GM08714 (cell line): Measurements from ENCODE around the gene MKX.

ENCODE experiments used
- H3K4me3 ChIP-seq: fragments of 200-500 bp; sonication (Bioruptor generic); 2 replicates; pipeline ENCODE4 v1.5.1; 2014; ENCODE audit warnings: mild to moderate bottlenecking, low read length, inconsistent platforms
- ZNF274 ChIP-seq: IDR thresholded peaks from 2 replicates; pipeline ENCODE4 v1.6.1; 2012; ENCODE audit warnings: mild to moderate bottlenecking, low read depth, low read length

MKX gene

DNA sequence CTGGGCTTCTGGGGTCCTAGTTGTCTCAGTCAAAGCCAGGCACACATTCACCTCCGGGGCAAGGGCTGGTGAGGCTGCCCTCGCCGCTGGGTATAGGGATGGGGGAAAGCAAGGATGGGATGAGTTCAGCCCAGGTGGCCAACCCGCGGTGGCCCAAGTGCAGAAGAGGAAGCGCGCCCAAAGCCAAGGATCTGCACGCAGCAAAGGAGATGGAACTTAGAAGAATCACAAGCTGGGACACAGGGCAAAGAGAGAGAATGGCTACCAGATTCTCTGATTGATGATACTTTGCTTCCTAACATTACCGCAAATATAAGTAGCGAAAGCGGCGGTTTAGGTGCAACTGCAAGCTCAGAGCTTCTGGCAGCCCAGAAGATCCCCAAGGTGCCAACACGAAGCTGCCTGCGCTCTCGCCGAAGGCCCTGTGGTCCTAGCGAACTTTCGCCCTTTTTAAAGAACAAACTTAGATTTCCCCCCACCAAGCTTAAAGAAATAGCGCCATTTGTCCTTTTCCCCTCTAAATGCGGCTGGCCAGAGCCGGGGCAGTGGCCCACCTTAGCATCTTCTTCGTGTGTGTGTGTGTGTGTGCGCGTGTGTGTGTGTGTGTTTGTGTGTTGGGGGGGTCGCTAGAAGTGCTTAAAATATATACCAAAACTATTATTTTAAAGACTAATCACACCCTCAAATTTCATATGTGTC lies 927 bp upstream of the MKX start:
- TF ChIP-seq ZNF274: no peak
- no peak overlapping the region for H3K4me3 ChIP-seq

DNA sequence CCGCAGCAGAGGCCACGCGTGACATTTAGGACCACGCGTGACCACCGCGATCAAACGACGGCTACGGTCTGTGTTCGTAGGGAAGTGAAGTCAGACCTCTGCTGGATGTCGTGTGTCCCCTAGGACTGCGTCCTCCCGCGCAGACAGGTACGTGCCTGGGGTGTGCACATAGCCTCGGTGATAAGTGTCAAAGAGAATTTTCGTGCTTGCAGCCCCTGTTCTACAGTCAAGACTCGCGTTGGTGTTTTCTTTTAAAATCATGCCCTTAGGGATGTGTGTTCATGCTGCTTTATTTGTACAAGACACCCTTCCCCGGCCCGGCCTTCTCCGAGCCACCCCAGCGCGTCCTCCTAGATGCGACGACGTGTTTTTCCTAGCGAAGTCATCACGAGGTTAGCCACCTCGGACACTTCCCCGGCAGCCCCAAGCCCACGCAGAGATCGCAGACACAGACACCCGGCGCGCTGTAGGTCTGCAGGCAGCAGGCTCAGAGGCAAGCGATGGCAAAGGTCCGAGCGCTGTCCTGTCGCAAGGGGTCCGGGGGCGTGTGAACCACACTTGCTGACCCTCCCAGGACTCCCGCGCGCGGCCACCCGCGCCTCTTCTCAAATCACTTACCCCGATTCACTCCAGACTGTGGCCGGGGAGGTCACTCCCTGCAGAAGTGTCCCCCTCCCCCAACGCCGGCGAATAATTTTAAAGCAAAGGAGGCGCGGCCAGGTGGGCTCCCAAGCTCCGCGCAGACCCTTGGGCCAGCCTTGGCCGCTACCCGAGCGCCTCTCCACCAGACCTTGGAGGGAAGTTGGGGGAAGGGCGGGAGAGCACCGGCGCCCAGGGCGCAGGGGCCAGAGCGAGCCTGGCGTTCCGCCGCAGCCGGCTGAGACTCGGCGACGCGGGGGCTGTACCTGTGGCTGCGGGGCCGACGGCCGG lies 552 bp downstream of the MKX start:
- H3K4me3 ChIP-seq: no peak overlapping the region
- TF ChIP-seq ZNF274: no peak

DNA sequence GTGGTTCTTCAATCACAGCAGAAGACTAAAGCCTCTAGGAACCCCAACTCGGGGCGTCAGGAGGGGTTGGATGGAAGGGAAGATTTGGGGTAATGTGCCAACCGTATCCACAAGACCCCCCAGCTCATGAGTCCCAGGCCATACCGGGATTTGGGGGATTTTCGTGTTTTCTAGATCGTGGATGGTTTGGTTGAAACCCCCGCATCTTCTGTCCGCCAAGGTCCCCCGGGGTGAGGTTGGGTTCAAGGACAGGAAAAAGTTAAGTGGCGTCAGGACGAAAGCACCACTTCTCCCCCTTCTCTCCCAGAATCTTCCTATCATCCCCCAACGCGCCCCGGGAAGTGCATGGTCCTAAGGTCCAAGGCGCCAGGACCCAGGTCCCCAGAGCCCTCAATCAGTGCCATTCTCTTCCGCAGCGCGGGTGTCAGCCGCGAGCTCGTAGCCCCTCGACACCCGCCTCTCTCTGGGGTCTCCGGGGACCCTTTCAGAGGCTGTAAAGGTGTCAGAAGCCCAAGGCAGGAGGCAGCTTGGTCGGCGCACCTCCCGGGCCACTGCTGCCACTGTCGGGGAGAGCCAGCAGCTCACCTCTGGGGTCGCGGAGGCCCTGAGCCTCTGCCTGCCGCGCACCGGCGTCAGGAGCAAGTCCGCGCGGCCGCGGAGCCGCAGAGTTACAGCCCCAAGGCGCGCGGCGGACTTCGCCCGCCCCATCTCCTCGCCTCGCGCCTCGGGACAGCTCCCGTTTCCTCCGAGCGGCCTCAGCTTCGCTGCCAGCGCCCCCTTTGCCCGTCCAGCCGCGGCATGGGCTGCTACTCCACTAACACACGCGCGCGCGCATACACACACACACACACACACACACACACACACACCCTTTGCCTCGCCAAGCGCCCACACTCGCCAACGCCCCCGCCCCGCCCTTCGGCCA lies 1.5 kb downstream of the MKX start:
- TF ChIP-seq ZNF274: no peak
- no peak overlapping the region for H3K4me3 ChIP-seq

DNA sequence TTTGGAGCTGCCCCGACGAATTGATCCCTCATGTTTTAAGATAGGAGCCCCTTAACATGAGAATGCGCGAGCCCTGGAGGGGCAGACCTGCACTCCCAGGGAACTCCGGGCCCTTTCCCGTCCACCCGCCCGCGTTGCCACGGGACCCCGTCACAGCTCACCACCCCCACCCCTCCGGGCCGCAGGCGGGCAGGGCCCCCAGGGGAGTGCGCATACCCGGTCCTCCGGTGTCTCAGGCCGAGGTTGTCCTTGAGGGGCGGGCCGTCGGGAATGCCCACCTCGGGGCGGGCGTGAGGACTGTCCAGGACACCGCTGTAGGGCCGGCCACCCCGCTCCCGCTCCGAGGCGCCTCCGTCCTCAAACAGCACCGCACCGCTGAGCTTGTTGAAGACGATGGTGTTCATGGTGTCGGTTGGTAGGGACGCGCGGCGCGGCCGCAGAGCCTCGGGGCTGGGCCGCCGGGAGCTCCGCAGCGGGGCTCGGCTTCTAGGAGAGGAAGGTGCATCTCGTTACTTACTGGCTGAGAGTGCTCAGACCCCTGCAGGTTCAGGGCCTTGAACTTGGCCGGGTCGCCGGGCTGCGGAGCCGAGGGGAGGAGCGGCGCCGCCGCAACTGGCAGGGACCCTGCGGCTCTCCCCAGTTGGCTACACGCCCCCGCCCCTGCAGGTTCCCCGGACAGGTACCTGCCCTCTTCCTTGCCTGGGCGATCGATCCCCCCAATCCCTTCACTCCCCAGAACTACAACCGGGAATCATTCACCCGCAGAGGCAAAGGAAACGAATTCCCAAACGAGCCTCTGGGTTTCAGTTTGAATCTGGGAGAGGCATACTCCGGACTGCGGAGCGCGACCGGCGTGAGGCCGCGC lies 2.4 kb downstream of the MKX start:
- H3K4me3 ChIP-seq: no peak overlapping the region
- TF ChIP-seq ZNF274: no peak

DNA sequence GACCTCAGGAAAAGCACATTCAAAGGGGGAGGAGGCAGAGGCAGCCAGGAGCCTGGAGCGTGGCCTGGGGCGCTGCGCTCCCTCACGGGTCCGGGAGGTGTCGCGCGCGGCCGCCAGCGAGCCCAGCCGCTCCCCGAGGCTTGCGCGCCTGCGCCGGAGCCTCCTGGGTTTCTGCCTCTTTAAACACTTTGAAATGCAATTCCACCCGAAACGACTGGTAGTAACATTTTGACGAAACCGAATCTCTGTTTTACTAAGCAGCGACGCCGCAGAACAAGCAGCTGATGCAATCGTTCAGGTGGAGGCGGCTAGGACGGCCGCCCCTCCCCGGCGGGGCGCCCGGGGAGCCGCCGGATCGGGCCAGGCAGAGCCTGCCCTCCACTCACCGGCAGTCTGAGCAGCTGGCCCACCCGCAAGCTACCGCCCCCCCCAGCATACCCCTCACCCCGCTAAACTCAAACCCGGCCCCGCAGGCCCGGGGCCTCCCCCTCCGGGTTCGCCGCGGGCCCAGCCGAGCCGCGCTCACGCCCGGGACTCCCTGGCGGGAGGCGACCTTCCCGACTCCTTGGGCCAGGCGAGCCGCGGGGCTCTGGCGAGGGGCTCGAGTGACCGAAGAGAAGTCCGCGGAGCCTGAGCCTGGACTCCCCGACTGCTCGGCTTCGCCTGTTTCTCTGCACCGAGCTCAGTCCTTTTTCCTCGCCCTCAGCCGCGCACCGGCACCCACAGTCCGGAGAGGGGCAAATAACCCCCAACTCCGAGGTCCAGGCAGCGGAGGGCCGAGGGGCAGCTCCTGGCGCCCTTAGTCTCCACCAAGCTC lies 3.2 kb downstream of the MKX start:
- H3K4me3 ChIP-seq: peak overlapping the region; percentile 11; the same call in 1 of the 2 replicates

DNA sequence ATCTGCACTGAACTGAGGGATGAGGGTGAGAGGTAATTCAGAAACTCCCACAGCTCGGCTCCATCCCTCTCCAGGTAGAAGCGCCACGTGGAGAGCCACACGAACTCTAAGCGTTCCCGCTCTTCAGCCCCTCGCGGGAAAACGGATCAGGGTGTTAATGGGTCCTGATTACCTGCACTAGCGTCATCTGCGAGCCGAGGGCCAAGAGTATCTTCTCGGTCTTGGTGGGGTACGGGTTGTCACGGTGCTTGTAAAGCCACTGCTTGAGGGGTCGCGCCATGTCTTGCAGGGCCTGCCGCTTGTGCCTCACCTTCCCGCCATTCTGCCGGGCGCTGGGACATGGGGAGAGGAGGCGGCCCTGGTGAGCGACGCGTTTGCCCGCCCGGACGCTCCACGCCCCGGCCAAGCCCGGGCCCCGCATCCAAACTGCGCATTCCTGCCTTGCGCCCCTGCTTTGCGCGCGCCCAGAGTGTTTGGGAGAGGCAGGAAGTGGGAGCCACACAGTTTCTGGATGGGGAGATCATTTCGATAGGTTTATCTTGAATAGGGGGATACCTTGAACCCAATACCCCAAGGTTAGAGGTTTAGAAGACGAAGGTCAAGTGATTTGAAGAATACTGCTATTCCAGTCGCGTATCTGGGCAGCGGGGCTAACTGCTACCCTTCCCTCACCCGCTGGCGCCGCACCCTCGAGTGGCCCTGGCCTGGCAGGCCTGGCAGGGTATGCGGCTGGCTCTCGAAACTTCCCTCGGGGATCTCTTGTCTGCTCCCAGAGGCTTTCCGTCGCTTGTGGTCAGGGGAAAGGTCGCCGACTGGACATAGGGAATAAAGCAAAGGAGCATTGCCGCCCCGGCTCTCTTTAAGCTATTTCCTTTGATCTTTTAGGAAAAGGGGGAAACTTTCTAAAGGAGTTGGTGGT lies 4.2 kb downstream of the MKX start:
- TF ChIP-seq ZNF274: no peak
- no peak overlapping the region for H3K4me3 ChIP-seq

More for the DNA sequence above, 3.2 kb downstream of the MKX start:
- no peak for TF ChIP-seq ZNF274

DNA sequence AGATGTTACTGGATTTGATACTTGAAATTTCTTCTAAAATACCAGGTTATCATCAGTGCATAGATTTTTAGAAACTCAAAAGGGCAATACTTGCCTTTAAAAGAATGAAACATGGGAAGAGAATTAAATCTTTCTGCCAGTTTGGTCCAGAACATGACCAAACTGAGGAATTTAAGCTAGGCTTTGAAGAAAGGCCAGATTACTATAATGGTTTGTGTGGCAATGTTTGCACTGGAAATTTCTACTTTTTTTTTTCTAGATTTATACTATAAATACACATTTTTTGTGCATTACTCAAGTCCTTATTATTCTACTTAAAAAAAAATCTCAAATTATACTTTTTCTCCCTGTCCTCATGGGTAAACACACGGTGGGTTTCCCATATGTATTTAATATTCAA lies 9.2 kb downstream of the MKX start:
- no peak for TF ChIP-seq ZNF274

DNA sequence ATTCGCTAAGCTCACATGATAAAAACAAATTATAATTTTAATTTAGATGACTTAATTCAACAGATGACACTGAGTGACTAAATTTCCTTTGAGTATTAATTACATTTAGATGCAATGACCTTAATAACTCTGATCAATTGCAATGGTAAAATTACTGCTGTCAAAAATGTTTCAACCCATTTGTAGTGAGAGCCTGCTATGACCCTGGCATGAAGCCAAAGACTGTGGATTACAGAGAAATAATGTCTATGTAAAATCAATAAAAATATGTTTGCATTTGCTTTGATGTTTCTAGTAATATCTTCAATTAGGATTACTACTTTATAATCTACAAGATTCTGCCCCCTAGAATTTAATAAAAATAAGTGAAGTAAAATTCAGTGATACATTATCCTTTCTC lies 15.6 kb downstream of the MKX start:
- no peak overlapping the region for H3K4me3 ChIP-seq
- no peak for TF ChIP-seq ZNF274

More for the DNA sequence above, 9.2 kb downstream of the MKX start:
- H3K4me3 ChIP-seq: no peak overlapping the region

DNA sequence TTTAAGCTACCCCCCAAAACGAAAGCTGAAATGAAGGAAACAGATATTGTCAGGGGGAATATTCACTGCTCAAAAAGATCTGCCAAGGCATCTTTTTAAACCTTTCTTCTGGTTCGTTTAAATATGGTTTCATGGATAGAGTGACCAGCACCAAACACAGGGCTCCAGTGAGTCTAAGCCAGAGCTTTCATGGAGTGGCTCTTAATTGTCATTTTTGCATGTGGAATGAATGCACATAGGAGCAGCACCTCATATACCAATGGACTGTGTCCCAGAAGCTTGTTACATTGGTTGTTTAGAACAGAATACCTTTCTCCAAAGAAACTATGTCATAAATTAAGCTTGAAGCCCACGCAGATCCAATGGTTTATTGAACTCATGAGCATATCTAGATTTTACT lies 17.3 kb downstream of the MKX start:
- H3K4me3 ChIP-seq: no peak overlapping the region
- TF ChIP-seq ZNF274: no peak

DNA sequence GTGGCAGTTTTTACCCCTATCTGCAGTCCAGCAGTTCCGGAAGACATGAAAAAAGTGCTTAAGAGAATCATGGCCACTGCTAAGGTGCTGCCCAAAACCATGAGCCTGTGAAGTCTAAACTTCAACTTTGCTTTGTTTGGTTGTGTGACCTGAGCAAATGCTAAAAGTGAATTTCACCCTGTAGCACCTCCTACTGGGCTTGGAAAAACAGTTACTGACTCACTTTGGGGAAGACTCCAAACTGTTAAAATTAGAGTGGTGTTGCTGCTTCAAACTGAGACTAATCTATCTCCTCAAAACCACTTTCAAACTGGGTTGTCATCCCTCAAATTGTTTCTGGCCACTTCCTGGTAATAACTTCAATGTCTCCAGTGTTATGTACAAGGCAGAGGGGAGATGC lies 21.3 kb downstream of the MKX start:
- no peak for TF ChIP-seq ZNF274
- H3K4me3 ChIP-seq: no peak overlapping the region

DNA sequence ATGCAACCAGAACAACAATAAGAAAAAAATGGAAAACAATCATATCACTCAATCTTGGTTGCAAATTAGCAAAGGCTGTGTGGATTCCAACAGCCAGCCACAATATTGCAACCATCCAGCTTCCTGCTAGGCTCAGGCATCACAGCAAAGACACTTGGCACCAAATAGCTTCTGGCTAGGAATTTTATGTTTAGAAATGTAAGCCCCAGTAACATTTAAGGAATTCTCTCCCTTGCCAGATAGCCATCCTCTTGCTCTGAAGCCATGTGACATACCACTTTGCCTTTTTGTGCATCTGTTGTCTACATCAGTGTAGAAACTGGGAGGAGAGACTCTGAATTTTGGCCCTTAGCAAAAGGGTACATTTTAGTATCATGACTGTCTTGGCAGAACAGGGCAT lies 22.2 kb downstream of the MKX start:
- no peak overlapping the region for H3K4me3 ChIP-seq
- TF ChIP-seq ZNF274: no peak
